Renal cortex interstitium (tissue), 11 donors: Measurements from ENCODE around the gene ZMYND12. TPM values are rescaled to one million over a fixed set of nuclear protein-coding genes. Genes with fewer than 3 reads are reported as not detected.

Experiments
- DNase-seq, 11 donors: peaks; one replicate each; pipeline ENCODE4 v3.0.0-alpha.2; 2013; ENCODE audit warnings: low read depth in 9 of 11, low spot score in 4 of 11; ENCODE audit errors: extremely low read depth in 1 of 11
- polyA plus RNA-seq, 3 donors: library from polyadenylated mRNA; unstranded; fragments of 120-200 nt; gene quantifications; one replicate each; pipeline ENCODE4 v1.2.1, GENCODE V29; 2013; ENCODE audit not compliant: insufficient read length in 3 of 3

The ZMYND12 gene
- polyA plus RNA-seq, 3 donors: 3.2 to 4.3 (median 4.2) TPM

DNA sequence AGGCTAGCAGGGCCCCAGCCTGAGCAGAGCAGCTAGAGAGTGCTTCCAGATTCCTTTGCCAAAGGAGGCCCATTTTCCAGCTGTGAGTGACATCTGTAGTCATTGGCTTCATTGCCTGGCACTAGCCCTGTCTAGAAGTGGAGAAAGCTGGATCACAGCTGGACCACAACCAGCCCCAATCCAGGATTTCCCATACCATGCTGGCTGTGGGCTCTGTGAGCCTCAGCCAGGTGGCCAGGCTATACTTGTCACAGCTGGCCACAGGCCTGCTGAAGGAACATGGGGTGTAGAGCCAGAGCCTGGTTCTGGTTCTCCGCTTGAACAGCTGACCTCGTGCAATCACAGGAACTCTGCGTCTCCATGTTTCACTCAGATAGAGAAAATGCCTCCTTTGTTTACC, 38.7 kb downstream of the ZMYND12 start:
- no peak for DNase-seq

DNA sequence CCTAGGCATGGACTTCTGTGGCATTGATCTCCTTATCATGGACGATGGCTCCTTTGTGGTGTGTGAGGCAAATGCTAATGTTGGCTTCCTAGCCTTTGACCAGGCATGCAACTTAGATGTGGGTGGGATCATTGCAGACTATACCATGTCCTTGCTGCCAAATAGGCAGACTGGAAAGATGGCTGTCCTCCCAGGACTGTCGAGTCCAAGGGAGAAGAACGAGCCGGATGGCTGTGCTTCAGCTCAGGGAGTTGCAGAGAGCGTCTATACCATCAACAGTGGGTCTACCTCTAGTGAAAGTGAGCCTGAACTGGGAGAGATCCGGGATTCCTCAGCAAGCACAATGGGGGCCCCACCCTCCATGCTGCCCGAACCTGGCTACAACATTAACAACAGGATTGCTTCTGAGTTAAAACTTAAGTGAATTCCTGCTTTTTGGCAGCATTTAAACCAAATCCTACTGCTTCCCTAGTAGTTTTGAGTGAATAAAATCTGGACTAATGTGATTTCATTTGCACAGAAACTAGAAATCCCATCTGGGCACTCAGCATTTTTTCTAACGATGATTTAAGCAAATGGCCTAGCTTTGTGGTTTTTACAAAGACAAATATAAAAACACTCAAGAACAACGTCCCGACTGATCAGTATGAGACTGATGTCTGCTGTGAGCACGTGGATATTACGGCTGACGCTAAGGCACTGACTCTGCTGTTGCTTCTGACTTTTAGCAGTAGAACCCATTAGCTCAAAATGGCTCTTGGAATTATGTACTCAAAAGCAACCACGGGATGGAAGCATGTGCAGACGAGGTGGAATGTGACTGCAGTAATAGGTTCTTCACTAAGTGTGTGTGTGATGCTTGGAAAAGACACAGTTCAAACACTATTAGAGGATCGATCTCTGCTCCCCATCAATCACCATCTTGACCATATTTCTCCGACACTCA, 41.0 kb downstream of the ZMYND12 start:
- DNase-seq: no peak

DNA sequence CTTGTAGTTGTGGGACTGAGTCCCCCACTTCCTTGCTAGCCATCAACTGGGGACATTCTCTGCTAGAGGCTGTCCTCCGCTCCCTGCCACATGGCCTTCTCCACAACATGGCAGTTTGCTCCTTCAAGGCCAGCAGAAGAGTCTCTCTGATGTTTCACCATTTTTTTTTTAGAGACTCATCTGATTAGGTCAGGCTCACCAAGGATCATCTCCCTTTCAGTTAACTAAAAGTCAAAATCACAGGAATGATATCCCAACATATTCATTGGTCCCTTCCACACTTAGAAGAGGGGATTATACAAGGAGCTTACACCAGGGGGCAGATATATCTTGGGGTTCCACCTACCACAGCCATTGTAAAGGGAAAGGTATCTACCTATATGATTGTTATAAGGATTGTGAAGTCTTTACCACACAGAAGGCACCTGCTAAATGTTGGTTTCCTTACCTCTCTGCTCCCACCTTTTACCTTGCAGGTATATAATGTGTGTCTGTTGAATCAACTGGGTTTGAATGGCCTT, 51.9 kb downstream of the ZMYND12 start:
- DNase-seq: no peak

DNA sequence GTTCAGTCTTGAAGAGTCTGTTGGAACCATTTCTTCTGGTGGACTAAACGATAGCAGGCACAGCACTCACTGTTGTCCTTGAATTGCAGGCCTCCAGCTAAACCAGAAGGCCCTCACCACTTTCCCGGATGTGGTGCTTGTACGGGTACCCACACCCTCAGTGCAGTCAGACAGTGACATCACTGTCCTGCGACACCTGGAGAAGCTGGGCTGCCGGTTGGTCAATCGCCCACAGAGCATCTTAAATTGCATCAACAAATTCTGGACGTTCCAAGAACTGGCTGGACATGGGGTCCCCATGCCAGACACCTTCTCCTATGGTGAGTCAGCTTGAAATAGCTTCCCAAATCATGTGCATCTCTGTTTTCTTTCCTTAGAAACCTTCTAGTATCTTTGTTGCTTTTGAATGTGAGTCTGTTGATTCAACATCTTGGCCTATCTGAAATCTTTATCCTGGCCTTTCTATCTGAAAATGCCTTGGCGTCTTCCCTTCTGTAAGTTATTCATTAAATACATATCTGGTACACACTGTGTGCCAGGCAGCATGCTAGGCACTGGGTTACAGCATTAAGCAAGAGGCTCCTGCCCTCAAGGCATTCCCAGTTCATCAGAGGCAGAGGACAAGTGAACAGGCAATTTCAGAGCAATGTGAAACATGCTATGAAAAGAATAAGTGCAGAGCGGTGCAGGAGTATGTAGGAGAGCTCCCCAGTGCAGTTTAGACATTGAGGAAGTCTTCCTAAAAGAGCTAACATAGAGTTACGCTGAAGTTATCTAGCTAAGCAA, 56.3 kb downstream of the ZMYND12 start:
- DNase-seq: no peak

GRCh38 chr1:42392967-42393848, 62.6 kb downstream of the ZMYND12 start:
- DNase-seq: no peak

GRCh38 chr1:42392255-42392654, 63.6 kb downstream of the ZMYND12 start:
- no peak for DNase-seq

GRCh38 chr1:42386051-42386450, 69.8 kb downstream of the ZMYND12 start:
- no peak for DNase-seq

DNA sequence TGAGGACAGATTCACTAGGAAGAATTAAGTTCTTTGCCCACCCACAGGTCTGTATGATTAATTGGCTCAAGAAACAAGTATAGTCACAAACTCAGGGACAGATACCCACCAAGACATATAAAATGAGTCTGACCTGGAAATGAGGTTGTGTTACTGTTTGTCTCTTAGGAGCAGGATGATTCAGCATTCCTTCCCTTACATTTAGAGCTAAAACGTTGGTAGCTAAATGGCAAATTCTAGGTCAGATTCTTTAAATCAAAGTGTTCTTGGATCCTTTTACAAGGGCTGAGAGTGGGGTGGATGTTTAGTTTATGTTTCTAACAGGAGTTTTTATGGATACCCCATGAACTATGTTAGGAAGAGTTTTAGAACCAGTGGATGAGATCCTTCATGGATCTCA, 70.5 kb downstream of the ZMYND12 start:
- DNase-seq: no peak

- DNase-seq: no peak
Observed at GRCh38 chr1:42381280-42381673, 74.5 kb downstream of the ZMYND12 start.

GRCh38 chr1:42380586-42381279, 75.1 kb downstream of the ZMYND12 start, which contains the start of gene RIMKLA:
Gene RIMKLA, plus strand, starts transcription at chr1:42380792. Its CDS starts 143 bp downstream, at chr1:42380935.
- DNase-seq: peak in 6 of 11 donors; percentile 15 to 46 (median 40)

Other genes starting within 250 kb of the ZMYND12 start
- 10 to 100 TPM; 38.8 to 48.9 (median 45.6) TPM for gene FOXJ3, start 120.8 kb downstream of the ZMYND12 start, polyA plus RNA-seq
- gene RIMKLA, start 75.2 kb downstream of the ZMYND12 start, polyA plus RNA-seq: under 1 TPM; 0.73 to 0.92 (median 0.73) TPM
- 10 to 100 TPM; 73.7 to 85.5 (median 76.3) TPM for gene PPCS, start 521 bp upstream of the ZMYND12 start, polyA plus RNA-seq
- 10 to 100 TPM; 15.3 to 26.9 (median 21.0) TPM for gene CCDC30, start 7.3 kb upstream of the ZMYND12 start, polyA plus RNA-seq
- 10 to 100 TPM; 50.1 to 58.6 (median 54.9) TPM for gene PPIH, start 202.4 kb upstream of the ZMYND12 start, polyA plus RNA-seq
- gene YBX1, start 226.4 kb upstream of the ZMYND12 start, polyA plus RNA-seq: 100 to 1,000 TPM; 579 to 686 (median 678) TPM